ENCODE data around the gene SLC26A3. TPM values are rescaled to one million over a fixed set of nuclear protein-coding genes. Genes with fewer than 3 reads are reported as not detected.

Gene SLC26A3
- total RNA-seq, 1 experiment from 2014 or later, result not detected

- Histone ChIP-seq H3K4me1 (peaks cover 6% of the 10 kb centered on the region; the same call in 1 of the 2 replicates), H3K27ac (peak overlapping the region; percentile 88)
- DNase-seq, result no peak
Observed at GRCh38 chr7:107744345-107744750, 58.7 kb downstream of the SLC26A3 start.

GRCh38 chr7:107743567-107744344, 59.3 kb downstream of the SLC26A3 start, which contains the start of gene CBLL1:
TSS of gene CBLL1 (plus strand) at chr7:107744142. CDS start at chr7:107744164, 22 bp downstream.
- peak within 1 kb of the TSS; percentile 75 for H3K4me3 ChIP-seq
- H3K4me1 ChIP-seq, result peaks cover 6% of the 10 kb centered on the region; the same call in 1 of the 2 replicates
- H3K27me3 ChIP-seq, result no peaks in the 10 kb centered on the region
- DNase-seq, result peak; percentile 97
- H3K9me3 ChIP-seq (replicated peaks), result no peaks in the 10 kb centered on the region
- peaks cover 9% of the 10 kb centered on the region for H3K36me3 ChIP-seq
- H3K27ac ChIP-seq, result peak within 1 kb of the TSS; percentile 88

More at GRCh38 chr7:107744345-107744750, 58.7 kb downstream of the SLC26A3 start:
- peak overlapping the region; percentile 75 for H3K4me3 ChIP-seq
- no peaks in the 10 kb centered on the region for H3K27me3 ChIP-seq
- no peaks in the 10 kb centered on the region for H3K9me3 ChIP-seq (replicated peaks)
- peaks cover 15% of the 10 kb centered on the region for H3K36me3 ChIP-seq

- H3K36me3 ChIP-seq, result peaks cover 3% of the 10 kb centered on the region; the same call in 1 of the 2 replicates
- H3K9me3 ChIP-seq (replicated peaks), result no peaks in the 10 kb centered on the region
- peak overlapping the region; percentile 88 for H3K27ac ChIP-seq
- peak in 1 of 2 experiments; percentile 58 for DNase-seq
- peaks cover 6% of the 10 kb centered on the region; the same call in 1 of the 2 replicates for H3K4me1 ChIP-seq
- H3K27me3 ChIP-seq, result no peaks in the 10 kb centered on the region
- H3K4me3 ChIP-seq, result peak overlapping the region; percentile 75
Observed at GRCh38 chr7:107742678-107743566, 60.1 kb downstream of the SLC26A3 start.

- no peaks in the 10 kb centered on the region for H3K4me1 ChIP-seq
- no peak overlapping the region for H3K27ac ChIP-seq
- H3K4me3 ChIP-seq, result no peak overlapping the region
- H3K9me3 ChIP-seq (replicated peaks), result no peaks in the 10 kb centered on the region; the same call in 1 of the 2 replicates
- no peaks in the 10 kb centered on the region for H3K27me3 ChIP-seq
- H3K36me3 ChIP-seq, result no peaks in the 10 kb centered on the region
- no peak for DNase-seq
Observed at GRCh38 chr7:107728276-107728675, 74.7 kb downstream of the SLC26A3 start.

GRCh38 chr7:107726356-107727130, 76.5 kb downstream of the SLC26A3 start:
- Histone ChIP-seq H3K4me1 (no peaks in the 10 kb centered on the region), H3K36me3 (no peaks in the 10 kb centered on the region), H3K27ac (no peak overlapping the region), H3K4me3 (no peak overlapping the region), H3K9me3 (replicated peaks) (no peaks in the 10 kb centered on the region), H3K27me3 (no peaks in the 10 kb centered on the region)
- no peak for DNase-seq

- no peak overlapping the region for H3K27ac ChIP-seq
- DNase-seq, result peak; percentile 33 to 78
Observed at GRCh38 chr7:107725138-107725740, 77.8 kb downstream of the SLC26A3 start.

GRCh38 chr7:107723255-107723654, 79.8 kb downstream of the SLC26A3 start:
- H3K9me3 ChIP-seq (replicated peaks), result no peaks in the 10 kb centered on the region
- no peaks in the 10 kb centered on the region; the same call in 1 of the 2 replicates for H3K4me1 ChIP-seq
- no peak overlapping the region for H3K4me3 ChIP-seq
- no peaks in the 10 kb centered on the region for H3K27me3 ChIP-seq
- no peak overlapping the region for H3K27ac ChIP-seq
- H3K36me3 ChIP-seq, result no peaks in the 10 kb centered on the region
- no peak for DNase-seq

More at GRCh38 chr7:107725138-107725740, 77.8 kb downstream of the SLC26A3 start:
- Histone ChIP-seq H3K4me3 (no peak overlapping the region), H3K4me1 (no peaks in the 10 kb centered on the region), H3K9me3 (replicated peaks) (no peaks in the 10 kb centered on the region), H3K36me3 (no peaks in the 10 kb centered on the region), H3K27me3 (no peaks in the 10 kb centered on the region)

- DNase-seq, result no peak
- no peaks in the 10 kb centered on the region; the same call in 1 of the 2 replicates for H3K4me1 ChIP-seq
- no peak overlapping the region for H3K27ac ChIP-seq
- no peak overlapping the region for H3K4me3 ChIP-seq
- no peaks in the 10 kb centered on the region for H3K9me3 ChIP-seq (replicated peaks)
- no peaks in the 10 kb centered on the region for H3K36me3 ChIP-seq
- no peaks in the 10 kb centered on the region for H3K27me3 ChIP-seq
Observed at GRCh38 chr7:107721286-107721685, 81.7 kb downstream of the SLC26A3 start.

GRCh38 chr7:107718456-107719193, 84.4 kb downstream of the SLC26A3 start:
- no peak overlapping the region for H3K4me3 ChIP-seq

GRCh38 chr7:107715531-107715930, 87.5 kb downstream of the SLC26A3 start:
- H3K4me3 ChIP-seq, result no peak overlapping the region
- no peaks in the 10 kb centered on the region; the same call in 1 of the 2 replicates for H3K4me1 ChIP-seq
- H3K27ac ChIP-seq, result no peak overlapping the region
- DNase-seq, result no peak
- H3K36me3 ChIP-seq, result no peaks in the 10 kb centered on the region
- no peaks in the 10 kb centered on the region for H3K9me3 ChIP-seq (replicated peaks)
- no peaks in the 10 kb centered on the region for H3K27me3 ChIP-seq

More at GRCh38 chr7:107718456-107719193, 84.4 kb downstream of the SLC26A3 start:
- Histone ChIP-seq H3K36me3 (no peaks in the 10 kb centered on the region), H3K4me1 (no peaks in the 10 kb centered on the region; the same call in 1 of the 2 replicates), H3K27me3 (no peaks in the 10 kb centered on the region), H3K9me3 (replicated peaks) (no peaks in the 10 kb centered on the region), H3K27ac (no peak overlapping the region)
- DNase-seq, result no peak

All from SJCRH30 (cell line).